K562 (cell line): ENCODE data around the gene PRF1. TPM values are rescaled to one million over a fixed set of nuclear protein-coding genes. Genes with fewer than 3 reads are reported as not detected.
A peak's percentile ranks its signal among the peaks of the same experiment; 100 is the strongest.

ENCODE experiments used
- ADNP ChIP-seq: fragments of 200-800 bp; sonication (Bioruptor generic); IDR thresholded peaks from 2 replicates; pipeline ENCODE4 v1.6.1; 2016; ENCODE audit warnings: missing genetic modification characterization, missing compliant biosample characterization
- ARID1B ChIP-seq: fragments of 450-650 bp; IDR thresholded peaks from 2 replicates; pipeline ENCODE4 v1.6.1; 2016; ENCODE audit warnings: antibody characterized with exemption, mild to moderate bottlenecking, inconsistent platforms
- CBFA2T3 ChIP-seq: fragments of 450-650 bp; IDR thresholded peaks from 2 replicates; pipeline ENCODE4 v1.6.1; 2017
- CC2D1A ChIP-seq: fragments of 450-650 bp; IDR thresholded peaks from 2 replicates; pipeline ENCODE4 v1.6.1; 2017; ENCODE audit warnings: mild to moderate bottlenecking
- EWSR1 ChIP-seq: fragments of 450-650 bp; IDR thresholded peaks from 2 replicates; pipeline ENCODE4 v1.6.1; 2018; ENCODE audit warnings: borderline replicate concordance, mild to moderate bottlenecking, low read depth, moderate library complexity; ENCODE audit not compliant: partially characterized antibody
- MECOM ChIP-seq: fragments of 250-450 bp; sonication (Bioruptor Pico); IDR thresholded peaks from 2 replicates; pipeline ENCODE4 v1.8.0; 2022; ENCODE audit warnings: inconsistent platforms
- SAFB ChIP-seq: fragments of 200-400 bp; formaldehyde crosslinking; IDR thresholded peaks from 2 replicates; pipeline ENCODE4 v1.6.1; 2017; ENCODE audit warnings: low read depth, low read length, borderline replicate concordance
- SRF ChIP-seq, 2 experiments: fragments of 250-450, 450-650 bp in 1 of 2; sonication (Bioruptor Pico) in 1 of 2; sonication (generic) in 1 of 2; formaldehyde crosslinking; IDR thresholded peaks; 2 replicates each; pipeline versions ENCODE4 v1.5.0 to v1.5.1; 2020 to 2022; ENCODE audit warnings: mild to moderate bottlenecking in 1 of 2, missing genetic modification reagents in 1 of 2
- TAF9B ChIP-seq: fragments of 450-650 bp; IDR thresholded peaks from 2 replicates; pipeline ENCODE4 v1.6.1; 2018; ENCODE audit warnings: mild to moderate bottlenecking; ENCODE audit not compliant: partially characterized antibody
- TAL1 ChIP-seq: fragments of 450-650 bp; IDR thresholded peaks from 2 replicates; pipeline ENCODE4 v1.6.1; 2016; ENCODE audit warnings: mild to moderate bottlenecking
- ZNF644 ChIP-seq: fragments of 200-800 bp; sonication (Bioruptor generic); IDR thresholded peaks from 2 replicates; pipeline ENCODE4 v1.6.1; 2016; ENCODE audit warnings: low read depth, missing genetic modification characterization, missing compliant biosample characterization
- ZNF707 ChIP-seq: fragments of 250-450 bp; sonication (Bioruptor Pico); conservative IDR thresholded peaks from 2 replicates; pipeline ENCODE4 v1.8.0; 2022; ENCODE audit warnings: inconsistent platforms, mild to moderate bottlenecking, moderate library complexity
- ZNF76 ChIP-seq: fragments of 250-450 bp; sonication (Bioruptor Pico); IDR thresholded peaks from 2 replicates; pipeline ENCODE4 v1.4.0; 2020; ENCODE audit warnings: mild to moderate bottlenecking, moderate library complexity, borderline replicate concordance
- polyA plus RNA-seq, 8 experiments: library from polyadenylated mRNA; depleted of rRNA in 4 of 8; stranded (reverse) in 5 of 8; unstranded in 3 of 8; fragments of >200 nt; fragmentation: Nextera tagmentation in 2 of 8; fragmentation: Illumina TruSeq in 1 of 8; extraction: Ambion mirVana in 2 of 8; extraction: Trizol in 1 of 8; gene quantifications; 2 replicates each; pipeline versions ENCODE4 v1.2.1 to v1.2.3, GENCODE V29; 2011 to 2014; ENCODE audit warnings: inconsistent platforms in 1 of 8, missing spikeins in 1 of 8
- total RNA-seq, 7 experiments: library from RNA; depleted of rRNA in 6 of 7; stranded (reverse); fragments of >200 nt in 6 of 7; fragmentation: Illumina TruSeq in 2 of 7; extraction: Trizol in 2 of 7; gene quantifications; 2 replicates each; pipeline versions ENCODE4 v1.2.1 to v1.2.3, GENCODE V29; 2011 to 2021; ENCODE audit warnings: low replicate concordance in 1 of 7
- TF ChIP-seq, protein P1 (sequence below): fragments of 450-650 bp; IDR thresholded peaks from 2 replicates; pipeline ENCODE4 v1.6.1; 2016; ENCODE audit warnings: mild to moderate bottlenecking, moderate library complexity
- TF ChIP-seq, protein P2 (sequence below): fragments of 450-650 bp; formaldehyde crosslinking; IDR thresholded peaks from 2 replicates; pipeline ENCODE4 v1.4.0; 2022; ENCODE audit warnings: missing genetic modification characterization
- TF ChIP-seq, protein P3 (sequence below): fragments of 450-650 bp; conservative IDR thresholded peaks from 2 replicates; pipeline ENCODE4 v1.6.1; 2016; ENCODE audit warnings: missing genetic modification characterization, low read depth, mild to moderate bottlenecking, missing compliant biosample characterization, moderate library complexity

Gene PRF1
- total and polyA plus RNA-seq, 9 of the 15 experiments (the other 6 are each of a cell fraction or from before 2014, with no cell fraction given) = 3.8 to 8.6 (median 6.3) TPM

GRCh38 chr10:70650718-70651117, 48.2 kb upstream of the PRF1 start (continued):
- TF ChIP-seq, protein P1, sequence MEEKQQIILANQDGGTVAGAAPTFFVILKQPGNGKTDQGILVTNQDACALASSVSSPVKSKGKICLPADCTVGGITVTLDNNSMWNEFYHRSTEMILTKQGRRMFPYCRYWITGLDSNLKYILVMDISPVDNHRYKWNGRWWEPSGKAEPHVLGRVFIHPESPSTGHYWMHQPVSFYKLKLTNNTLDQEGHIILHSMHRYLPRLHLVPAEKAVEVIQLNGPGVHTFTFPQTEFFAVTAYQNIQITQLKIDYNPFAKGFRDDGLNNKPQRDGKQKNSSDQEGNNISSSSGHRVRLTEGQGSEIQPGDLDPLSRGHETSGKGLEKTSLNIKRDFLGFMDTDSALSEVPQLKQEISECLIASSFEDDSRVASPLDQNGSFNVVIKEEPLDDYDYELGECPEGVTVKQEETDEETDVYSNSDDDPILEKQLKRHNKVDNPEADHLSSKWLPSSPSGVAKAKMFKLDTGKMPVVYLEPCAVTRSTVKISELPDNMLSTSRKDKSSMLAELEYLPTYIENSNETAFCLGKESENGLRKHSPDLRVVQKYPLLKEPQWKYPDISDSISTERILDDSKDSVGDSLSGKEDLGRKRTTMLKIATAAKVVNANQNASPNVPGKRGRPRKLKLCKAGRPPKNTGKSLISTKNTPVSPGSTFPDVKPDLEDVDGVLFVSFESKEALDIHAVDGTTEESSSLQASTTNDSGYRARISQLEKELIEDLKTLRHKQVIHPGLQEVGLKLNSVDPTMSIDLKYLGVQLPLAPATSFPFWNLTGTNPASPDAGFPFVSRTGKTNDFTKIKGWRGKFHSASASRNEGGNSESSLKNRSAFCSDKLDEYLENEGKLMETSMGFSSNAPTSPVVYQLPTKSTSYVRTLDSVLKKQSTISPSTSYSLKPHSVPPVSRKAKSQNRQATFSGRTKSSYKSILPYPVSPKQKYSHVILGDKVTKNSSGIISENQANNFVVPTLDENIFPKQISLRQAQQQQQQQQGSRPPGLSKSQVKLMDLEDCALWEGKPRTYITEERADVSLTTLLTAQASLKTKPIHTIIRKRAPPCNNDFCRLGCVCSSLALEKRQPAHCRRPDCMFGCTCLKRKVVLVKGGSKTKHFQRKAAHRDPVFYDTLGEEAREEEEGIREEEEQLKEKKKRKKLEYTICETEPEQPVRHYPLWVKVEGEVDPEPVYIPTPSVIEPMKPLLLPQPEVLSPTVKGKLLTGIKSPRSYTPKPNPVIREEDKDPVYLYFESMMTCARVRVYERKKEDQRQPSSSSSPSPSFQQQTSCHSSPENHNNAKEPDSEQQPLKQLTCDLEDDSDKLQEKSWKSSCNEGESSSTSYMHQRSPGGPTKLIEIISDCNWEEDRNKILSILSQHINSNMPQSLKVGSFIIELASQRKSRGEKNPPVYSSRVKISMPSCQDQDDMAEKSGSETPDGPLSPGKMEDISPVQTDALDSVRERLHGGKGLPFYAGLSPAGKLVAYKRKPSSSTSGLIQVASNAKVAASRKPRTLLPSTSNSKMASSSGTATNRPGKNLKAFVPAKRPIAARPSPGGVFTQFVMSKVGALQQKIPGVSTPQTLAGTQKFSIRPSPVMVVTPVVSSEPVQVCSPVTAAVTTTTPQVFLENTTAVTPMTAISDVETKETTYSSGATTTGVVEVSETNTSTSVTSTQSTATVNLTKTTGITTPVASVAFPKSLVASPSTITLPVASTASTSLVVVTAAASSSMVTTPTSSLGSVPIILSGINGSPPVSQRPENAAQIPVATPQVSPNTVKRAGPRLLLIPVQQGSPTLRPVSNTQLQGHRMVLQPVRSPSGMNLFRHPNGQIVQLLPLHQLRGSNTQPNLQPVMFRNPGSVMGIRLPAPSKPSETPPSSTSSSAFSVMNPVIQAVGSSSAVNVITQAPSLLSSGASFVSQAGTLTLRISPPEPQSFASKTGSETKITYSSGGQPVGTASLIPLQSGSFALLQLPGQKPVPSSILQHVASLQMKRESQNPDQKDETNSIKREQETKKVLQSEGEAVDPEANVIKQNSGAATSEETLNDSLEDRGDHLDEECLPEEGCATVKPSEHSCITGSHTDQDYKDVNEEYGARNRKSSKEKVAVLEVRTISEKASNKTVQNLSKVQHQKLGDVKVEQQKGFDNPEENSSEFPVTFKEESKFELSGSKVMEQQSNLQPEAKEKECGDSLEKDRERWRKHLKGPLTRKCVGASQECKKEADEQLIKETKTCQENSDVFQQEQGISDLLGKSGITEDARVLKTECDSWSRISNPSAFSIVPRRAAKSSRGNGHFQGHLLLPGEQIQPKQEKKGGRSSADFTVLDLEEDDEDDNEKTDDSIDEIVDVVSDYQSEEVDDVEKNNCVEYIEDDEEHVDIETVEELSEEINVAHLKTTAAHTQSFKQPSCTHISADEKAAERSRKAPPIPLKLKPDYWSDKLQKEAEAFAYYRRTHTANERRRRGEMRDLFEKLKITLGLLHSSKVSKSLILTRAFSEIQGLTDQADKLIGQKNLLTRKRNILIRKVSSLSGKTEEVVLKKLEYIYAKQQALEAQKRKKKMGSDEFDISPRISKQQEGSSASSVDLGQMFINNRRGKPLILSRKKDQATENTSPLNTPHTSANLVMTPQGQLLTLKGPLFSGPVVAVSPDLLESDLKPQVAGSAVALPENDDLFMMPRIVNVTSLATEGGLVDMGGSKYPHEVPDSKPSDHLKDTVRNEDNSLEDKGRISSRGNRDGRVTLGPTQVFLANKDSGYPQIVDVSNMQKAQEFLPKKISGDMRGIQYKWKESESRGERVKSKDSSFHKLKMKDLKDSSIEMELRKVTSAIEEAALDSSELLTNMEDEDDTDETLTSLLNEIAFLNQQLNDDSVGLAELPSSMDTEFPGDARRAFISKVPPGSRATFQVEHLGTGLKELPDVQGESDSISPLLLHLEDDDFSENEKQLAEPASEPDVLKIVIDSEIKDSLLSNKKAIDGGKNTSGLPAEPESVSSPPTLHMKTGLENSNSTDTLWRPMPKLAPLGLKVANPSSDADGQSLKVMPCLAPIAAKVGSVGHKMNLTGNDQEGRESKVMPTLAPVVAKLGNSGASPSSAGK = no peak
- TF ChIP-seq TAL1 (peak; percentile 47; the same call in 1 of the 2 replicates), ZNF76 (no peak), ZNF707 (no peak), ZNF644 (tag) (no peak), TAF9B (no peak), SAFB (no peak), ARID1B (peak; percentile 49), ADNP (0 out of 2 replicates have a peak, but pooled peaks have one; percentile 18), CBFA2T3 (peak; percentile 74), MECOM (CRISPR knock-in tag) (no peak), EWSR1 (no peak), SRF (CRISPR knock-in tag; IDR thresholded peaks at IDR 0.05) (no peak), CC2D1A (no peak)
- TF ChIP-seq, protein P2, sequence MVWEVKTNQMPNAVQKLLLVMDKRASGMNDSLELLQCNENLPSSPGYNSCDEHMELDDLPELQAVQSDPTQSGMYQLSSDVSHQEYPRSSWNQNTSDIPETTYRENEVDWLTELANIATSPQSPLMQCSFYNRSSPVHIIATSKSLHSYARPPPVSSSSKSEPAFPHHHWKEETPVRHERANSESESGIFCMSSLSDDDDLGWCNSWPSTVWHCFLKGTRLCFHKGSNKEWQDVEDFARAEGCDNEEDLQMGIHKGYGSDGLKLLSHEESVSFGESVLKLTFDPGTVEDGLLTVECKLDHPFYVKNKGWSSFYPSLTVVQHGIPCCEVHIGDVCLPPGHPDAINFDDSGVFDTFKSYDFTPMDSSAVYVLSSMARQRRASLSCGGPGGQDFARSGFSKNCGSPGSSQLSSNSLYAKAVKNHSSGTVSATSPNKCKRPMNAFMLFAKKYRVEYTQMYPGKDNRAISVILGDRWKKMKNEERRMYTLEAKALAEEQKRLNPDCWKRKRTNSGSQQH (CRISPR knock-in tag) = 0 out of 2 replicates have a peak, but pooled peaks have one; percentile 11
- TF ChIP-seq, protein P3, sequence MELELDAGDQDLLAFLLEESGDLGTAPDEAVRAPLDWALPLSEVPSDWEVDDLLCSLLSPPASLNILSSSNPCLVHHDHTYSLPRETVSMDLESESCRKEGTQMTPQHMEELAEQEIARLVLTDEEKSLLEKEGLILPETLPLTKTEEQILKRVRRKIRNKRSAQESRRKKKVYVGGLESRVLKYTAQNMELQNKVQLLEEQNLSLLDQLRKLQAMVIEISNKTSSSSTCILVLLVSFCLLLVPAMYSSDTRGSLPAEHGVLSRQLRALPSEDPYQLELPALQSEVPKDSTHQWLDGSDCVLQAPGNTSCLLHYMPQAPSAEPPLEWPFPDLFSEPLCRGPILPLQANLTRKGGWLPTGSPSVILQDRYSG (tag) = no peak
